ENCODE measurements around the gene RPL35A. TPM values are rescaled to one million over a fixed set of nuclear protein-coding genes. Genes with fewer than 3 reads are reported as not detected.

Gene RPL35A
- total RNA-seq, 1 experiment from 2014 or later = 1,563 TPM

DNA sequence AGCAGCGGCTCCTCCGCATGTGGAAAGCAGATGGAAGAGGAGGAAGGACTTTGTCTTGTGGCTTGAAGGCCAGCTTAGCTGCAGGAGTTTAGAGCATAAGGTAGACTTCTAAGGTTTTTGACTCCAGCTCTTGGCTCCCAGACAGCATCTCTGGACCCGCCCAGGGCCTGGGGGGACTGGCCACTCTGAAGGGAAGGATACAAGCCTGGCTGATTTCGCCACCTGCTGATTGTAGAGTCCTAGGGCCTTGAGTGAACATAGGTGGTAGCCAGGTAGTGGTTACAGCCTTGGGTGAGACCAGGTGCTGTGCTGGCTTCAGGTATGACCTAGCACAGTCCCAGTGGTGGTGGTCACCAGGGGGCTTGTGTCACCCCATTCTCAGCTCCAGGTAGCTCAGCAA lies 48.4 kb upstream of the RPL35A start:
- H3T11ph ChIP-seq (ENCODE audit: low read length) = no peak overlapping the region
- H3K23me2 ChIP-seq (ENCODE audit: insufficient read length, low read depth, low read length, poor library complexity, severe bottlenecking) = no peaks in the 10 kb centered on the region
- H2BK20ac ChIP-seq (ENCODE audit: low read depth, low read length, poor library complexity, severe bottlenecking) = no peak overlapping the region
- no peak overlapping the region for H2BK12ac ChIP-seq (ENCODE audit: insufficient read length, low read depth, low read length)
- H3K4me1 Mint-ChIP-seq = peaks cover 16 to 18% of the 10 kb centered on the region in 2 experiments
- H3K9me3 Mint-ChIP-seq = no peaks in the 10 kb centered on the region; a peak in 2 of 5 replicates
- H3K9me3 ChIP-seq (ENCODE audit: control insufficient read depth, low read depth, low read length) = no peaks in the 10 kb centered on the region
- H3K14ac ChIP-seq (ENCODE audit: insufficient read depth, low read length) = no peak overlapping the region
- H3K4me3 Mint-ChIP-seq = no peak overlapping the region
- H3K4ac ChIP-seq (ENCODE audit: low read depth, low read length) = no peak overlapping the region
- H3K9ac ChIP-seq (ENCODE audit: extremely low read depth, insufficient read length, low read length) = no peak overlapping the region
- H2BK15ac ChIP-seq (ENCODE audit: low read depth, low read length) = no peak overlapping the region
- H3K79me2 ChIP-seq (ENCODE audit: insufficient read depth, low read length) = no peaks in the 10 kb centered on the region
- no peak overlapping the region for H2BK5ac ChIP-seq (ENCODE audit: insufficient read length, low read length)
- no peak overlapping the region for H2BK120ac ChIP-seq (ENCODE audit: low read depth, low read length, poor library complexity, severe bottlenecking)
- no peak overlapping the region for H3K4me2 ChIP-seq (ENCODE audit: insufficient read depth, insufficient read length, low read length)
- no peak overlapping the region for H4K91ac ChIP-seq (ENCODE audit: insufficient read length, low read depth, low read length)
- no CpG with 5 or more reads among the region's 4 CpGs for WGBS (ENCODE audit: extremely low coverage, insufficient read length, low lambda C conversion rate)
- H2AFZ ChIP-seq (ENCODE audit: low read length) = no peak overlapping the region
- H3K23ac ChIP-seq (ENCODE audit: insufficient read length, low read depth, low read length) = no peak overlapping the region
- 0 out of 2 replicates have a peak, but pooled peaks cover 2% of the 10 kb centered on the region for H3K27me3 Mint-ChIP-seq (ENCODE audit: low read depth)
- H3K27ac ChIP-seq (ENCODE audit: insufficient read length, low read depth, low read length) = no peak overlapping the region
- H3K27ac Mint-ChIP-seq = 0 out of 7 replicates have a peak overlapping the region, but pooled peaks of 1 of the 3 experiments have one; percentile 48
- TF ChIP-seq, protein P1, sequence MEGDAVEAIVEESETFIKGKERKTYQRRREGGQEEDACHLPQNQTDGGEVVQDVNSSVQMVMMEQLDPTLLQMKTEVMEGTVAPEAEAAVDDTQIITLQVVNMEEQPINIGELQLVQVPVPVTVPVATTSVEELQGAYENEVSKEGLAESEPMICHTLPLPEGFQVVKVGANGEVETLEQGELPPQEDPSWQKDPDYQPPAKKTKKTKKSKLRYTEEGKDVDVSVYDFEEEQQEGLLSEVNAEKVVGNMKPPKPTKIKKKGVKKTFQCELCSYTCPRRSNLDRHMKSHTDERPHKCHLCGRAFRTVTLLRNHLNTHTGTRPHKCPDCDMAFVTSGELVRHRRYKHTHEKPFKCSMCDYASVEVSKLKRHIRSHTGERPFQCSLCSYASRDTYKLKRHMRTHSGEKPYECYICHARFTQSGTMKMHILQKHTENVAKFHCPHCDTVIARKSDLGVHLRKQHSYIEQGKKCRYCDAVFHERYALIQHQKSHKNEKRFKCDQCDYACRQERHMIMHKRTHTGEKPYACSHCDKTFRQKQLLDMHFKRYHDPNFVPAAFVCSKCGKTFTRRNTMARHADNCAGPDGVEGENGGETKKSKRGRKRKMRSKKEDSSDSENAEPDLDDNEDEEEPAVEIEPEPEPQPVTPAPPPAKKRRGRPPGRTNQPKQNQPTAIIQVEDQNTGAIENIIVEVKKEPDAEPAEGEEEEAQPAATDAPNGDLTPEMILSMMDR (conservative IDR thresholded peaks at IDR 0.05) = no peak
- no peaks in the 10 kb centered on the region for H3K79me1 ChIP-seq (ENCODE audit: insufficient read depth, low read depth, low read length, poor library complexity, severe bottlenecking)
- no peak for DNase-seq
- no peak overlapping the region for H4K8ac ChIP-seq (replicated peaks; ENCODE audit: insufficient read length, low read depth, low read length)
- no peak overlapping the region for H4K5ac ChIP-seq (ENCODE audit: insufficient read length, low read depth, low read length)
- H3K18ac ChIP-seq (ENCODE audit: insufficient read length, low read depth, low read length) = no peak overlapping the region
- H4K20me1 ChIP-seq (ENCODE audit: control insufficient read depth, insufficient read depth, insufficient read length) = no peaks in the 10 kb centered on the region
- no peaks in the 10 kb centered on the region for H3K36me3 Mint-ChIP-seq (ENCODE audit: insufficient read depth in 1 of 3, low read depth in 3 of 3)
- H3K4me1 ChIP-seq (ENCODE audit: insufficient read depth, low read length) = no peaks in the 10 kb centered on the region; the same call in none of the 2 replicates
- H2AK5ac ChIP-seq (ENCODE audit: insufficient read length, low read length) = no peak overlapping the region
- no peaks in the 10 kb centered on the region for H3K27me3 ChIP-seq (ENCODE audit: insufficient read depth, low read length)
- no peak overlapping the region for H3K56ac ChIP-seq (ENCODE audit: insufficient read length, low read depth, low read length)
